KG1 (cell line): ENCODE results near the gene MUC2.

Experiments
- DNase-seq: peaks from one replicate; lab custom pipeline; 2025; lab: John Stamatoyannopoulos, UW

The MUC2 gene

DNA sequence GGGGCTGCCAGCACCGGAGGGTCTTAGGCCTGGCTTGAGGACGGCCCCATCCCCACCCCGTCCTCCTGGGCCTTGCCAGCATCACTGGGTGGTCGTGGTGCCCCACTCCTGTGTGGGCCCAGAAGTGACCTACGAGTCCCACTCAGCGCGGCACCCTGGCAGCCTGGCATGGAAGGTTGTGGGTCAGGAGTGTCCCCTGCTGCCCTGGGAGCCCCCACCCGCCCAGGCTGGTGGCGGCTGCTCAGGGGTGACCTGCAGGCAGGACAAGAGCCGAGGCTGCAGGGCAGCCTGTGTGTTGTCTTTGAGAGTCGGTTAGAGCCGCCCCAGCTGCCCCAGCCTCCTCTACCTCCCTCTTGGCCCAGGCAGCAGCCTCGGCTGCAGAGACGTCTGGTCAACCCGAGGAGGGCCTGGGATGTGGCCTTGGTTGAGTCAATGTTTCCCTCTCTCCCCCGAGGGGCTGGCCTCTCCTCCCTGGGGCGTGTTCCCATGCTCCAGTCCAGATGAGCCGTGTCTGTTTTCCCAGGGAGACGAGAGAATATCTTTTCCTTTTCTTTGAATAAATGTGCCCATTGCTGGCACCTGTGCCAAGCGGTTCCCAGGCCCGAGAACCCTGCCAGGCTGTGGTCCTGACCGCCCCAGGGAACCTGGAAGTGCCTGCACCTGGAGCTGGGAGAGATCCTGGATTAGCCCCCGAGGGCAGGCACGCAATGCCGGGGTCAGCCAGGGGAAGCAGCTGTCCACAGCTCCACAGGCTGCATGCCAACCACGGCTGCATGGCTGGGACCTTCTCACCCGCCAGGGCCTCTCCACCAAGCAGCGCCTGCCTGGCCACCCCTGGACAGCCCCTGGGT, 47.4 kb downstream of the MUC2 start:
- DNase-seq, result no peak

GRCh38 chr11:1122664-1123002, 48.0 kb downstream of the MUC2 start:
- no peak for DNase-seq

DNA sequence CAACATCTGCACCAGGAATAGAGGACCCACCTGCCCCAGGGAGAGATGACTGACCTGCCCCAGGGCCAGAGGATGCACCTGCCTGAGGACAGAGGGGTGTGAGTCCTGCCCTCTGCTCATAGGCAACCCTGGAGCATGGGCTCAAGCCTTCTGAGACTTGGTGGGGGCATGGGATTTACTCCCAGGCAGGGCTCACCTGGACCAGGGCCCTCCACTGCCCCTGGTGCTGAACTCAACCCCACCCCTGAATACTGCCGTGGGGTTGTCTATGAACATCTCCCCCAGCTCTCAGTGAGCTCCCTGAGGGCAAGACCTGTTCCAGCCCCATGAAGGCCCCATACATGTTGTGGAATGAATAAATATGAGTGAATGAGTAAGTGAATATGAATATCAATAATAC, 49.3 kb downstream of the MUC2 start:
- no peak for DNase-seq
